ENCODE data around the gene CLDN20. TPM values are rescaled to one million over a fixed set of nuclear protein-coding genes. Genes with fewer than 3 reads are reported as not detected.
A peak's percentile ranks its signal among the peaks of the same experiment; 100 is the strongest.

Gene CLDN20
- total RNA-seq, 2 donors from 2014 or later, result not detected

- Histone ChIP-seq H3K27me3 (replicated peaks; ENCODE audit: insufficient read depth) (no peaks in the 10 kb centered on the region), H3K27ac (no peak overlapping the region), H3K36me3 (peaks cover 3% of the 10 kb centered on the region), H3K4me1 (ENCODE audit: control insufficient read depth in 1 of 2, low read depth in 2 of 2) (peaks cover 0 to 9% of the 10 kb centered on the region in 2 donors), H3K9me3 (no peaks in the 10 kb centered on the region), H3K4me3 (no peak overlapping the region)
- DNase-seq (ENCODE audit: low spot score), result no peak
- no peak for TF ChIP-seq CTCF (IDR thresholded peaks at IDR 0.05)
- no peak for ATAC-seq (ENCODE audit: insufficient number of reproducible peaks, low FRiP score, low read depth)
Observed at GRCh38 chr6:155245193-155245592, 18.6 kb upstream of the CLDN20 start.

GRCh38 chr6:155245831-155246230 is 18.0 kb upstream of the CLDN20 start:
- DNase-seq (ENCODE audit: low spot score), result no peak
- no peak overlapping the region for H3K4me3 ChIP-seq
- H3K36me3 ChIP-seq, result no peaks in the 10 kb centered on the region
- no peaks in the 10 kb centered on the region for H3K27me3 ChIP-seq (replicated peaks; ENCODE audit: insufficient read depth)
- H3K9me3 ChIP-seq, result no peaks in the 10 kb centered on the region
- no peak overlapping the region for H3K27ac ChIP-seq
- TF ChIP-seq CTCF (IDR thresholded peaks at IDR 0.05), result no peak
- H3K4me1 ChIP-seq (ENCODE audit: control insufficient read depth in 1 of 2, low read depth in 2 of 2), result peaks cover 0 to 9% of the 10 kb centered on the region in 2 donors
- no peak for ATAC-seq (ENCODE audit: insufficient number of reproducible peaks, low FRiP score, low read depth)

- ATAC-seq (ENCODE audit: insufficient number of reproducible peaks, low FRiP score, low read depth) (no peak), DNase-seq (ENCODE audit: low spot score) (no peak)
- Histone ChIP-seq H3K36me3 (no peaks in the 10 kb centered on the region), H3K4me1 (ENCODE audit: control insufficient read depth in 1 of 2, low read depth in 2 of 2) (peaks cover 0 to 9% of the 10 kb centered on the region in 2 donors), H3K27me3 (replicated peaks; ENCODE audit: insufficient read depth) (no peaks in the 10 kb centered on the region), H3K9me3 (no peaks in the 10 kb centered on the region), H3K27ac (no peak overlapping the region), H3K4me3 (no peak overlapping the region)
- no peak for TF ChIP-seq CTCF (IDR thresholded peaks at IDR 0.05)
Observed at GRCh38 chr6:155246825-155247224, 17.0 kb upstream of the CLDN20 start.

GRCh38 chr6:155247618-155248007 is 16.2 kb upstream of the CLDN20 start:
- Histone ChIP-seq H3K4me3 (no peak overlapping the region), H3K36me3 (no peaks in the 10 kb centered on the region), H3K27ac (no peak overlapping the region), H3K27me3 (replicated peaks; ENCODE audit: insufficient read depth) (no peaks in the 10 kb centered on the region), H3K9me3 (no peaks in the 10 kb centered on the region), H3K4me1 (ENCODE audit: control insufficient read depth in 1 of 2, low read depth in 2 of 2) (peaks cover 0 to 9% of the 10 kb centered on the region in 2 donors)
- TF ChIP-seq CTCF (IDR thresholded peaks at IDR 0.05), result no peak
- DNase-seq (ENCODE audit: low spot score) (no peak), ATAC-seq (ENCODE audit: insufficient number of reproducible peaks, low FRiP score, low read depth) (no peak)

GRCh38 chr6:155248008-155249001 is 15.5 kb upstream of the CLDN20 start:
- ATAC-seq (ENCODE audit: insufficient number of reproducible peaks, low FRiP score, low read depth) (no peak), DNase-seq (ENCODE audit: low spot score) (no peak)
- Histone ChIP-seq H3K4me1 (ENCODE audit: control insufficient read depth in 1 of 2, low read depth in 2 of 2) (peaks cover 0 to 9% of the 10 kb centered on the region in 2 donors), H3K4me3 (no peak overlapping the region), H3K9me3 (no peaks in the 10 kb centered on the region), H3K36me3 (no peaks in the 10 kb centered on the region), H3K27ac (no peak overlapping the region), H3K27me3 (replicated peaks; ENCODE audit: insufficient read depth) (no peaks in the 10 kb centered on the region)
- peak; percentile 68 for TF ChIP-seq CTCF (IDR thresholded peaks at IDR 0.05)

Measured in thoracic aorta (tissue), 2 donors.